Esophagus mucosa (tissue), 1 donor: ENCODE data around the gene CACNA1C. TPM values are rescaled to one million over a fixed set of nuclear protein-coding genes. Genes with fewer than 3 reads are reported as not detected.

Experiments
- ATAC-seq: fragments of 200-7000 bp; cut with Tn5 transposase; one replicate; pipeline ENCODE4 v1.9.1; 2020
- total RNA-seq: library from RNA; stranded (reverse); gene quantifications from one replicate; pipeline ENCODE4 v1.2.4, GENCODE V29; 2023
- donor health status: DM: yes; HTN: yes; CAD: no.

The CACNA1C gene
- total RNA-seq, 1 donor from 2014 or later, result 1.1 TPM

DNA sequence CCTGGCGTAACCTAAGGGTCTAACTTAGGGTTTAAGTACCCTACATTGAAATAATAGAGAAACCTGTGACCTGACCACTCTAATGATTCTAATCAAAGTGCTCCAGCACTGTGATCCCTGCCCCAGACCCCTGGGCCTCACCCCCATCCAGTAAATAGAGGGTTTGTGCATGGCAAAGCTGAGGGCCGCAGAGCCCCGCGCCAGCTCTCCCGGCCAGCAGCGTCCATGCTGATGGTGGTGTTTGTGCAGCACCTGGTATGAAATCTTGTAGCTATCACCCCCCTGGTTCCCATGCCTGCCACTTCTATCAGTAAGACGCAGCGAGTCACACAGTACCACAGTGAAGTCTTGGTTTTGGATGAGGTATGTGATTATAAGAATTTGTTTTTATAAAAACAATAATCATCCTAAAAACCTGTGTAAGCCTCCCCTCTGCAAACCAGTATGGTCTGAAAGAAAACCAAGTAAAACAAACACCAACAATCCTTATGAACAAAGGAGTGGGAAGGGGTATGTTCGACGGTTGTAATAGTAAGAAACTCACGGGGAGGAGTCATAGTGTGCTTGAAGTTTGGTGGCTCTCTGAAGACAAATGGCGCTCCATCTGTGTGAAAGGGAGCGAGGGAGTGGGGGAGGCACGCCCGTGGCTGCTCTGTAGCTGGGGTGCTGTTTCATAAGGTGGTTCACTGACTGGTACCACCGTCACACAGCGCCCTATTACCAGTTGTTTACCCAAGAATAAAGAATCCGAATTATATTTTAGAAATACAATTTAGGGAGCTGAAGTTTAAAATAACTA is 156.2 kb downstream of the CACNA1C start:
- no peak for ATAC-seq

DNA sequence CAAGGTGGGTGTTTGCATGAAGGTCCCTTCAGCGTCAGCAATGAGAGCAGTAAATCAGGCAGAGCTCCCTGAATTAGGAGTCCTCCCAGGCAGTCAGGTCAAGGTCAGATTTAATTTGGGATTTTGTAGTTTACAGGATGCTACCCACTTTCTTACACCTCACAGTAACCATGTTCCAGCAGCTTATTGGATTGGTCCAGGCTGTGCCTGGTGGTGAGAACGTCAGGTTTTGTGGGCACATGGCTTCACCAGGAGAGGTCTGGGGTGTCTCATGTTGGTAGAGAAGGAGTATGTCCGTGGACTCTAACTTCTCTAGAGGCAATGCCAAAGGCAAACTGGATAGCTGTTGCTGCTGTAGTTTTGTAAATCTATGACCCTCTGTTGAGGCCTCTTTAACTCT is 158.3 kb downstream of the CACNA1C start:
- ATAC-seq, result no peak

DNA sequence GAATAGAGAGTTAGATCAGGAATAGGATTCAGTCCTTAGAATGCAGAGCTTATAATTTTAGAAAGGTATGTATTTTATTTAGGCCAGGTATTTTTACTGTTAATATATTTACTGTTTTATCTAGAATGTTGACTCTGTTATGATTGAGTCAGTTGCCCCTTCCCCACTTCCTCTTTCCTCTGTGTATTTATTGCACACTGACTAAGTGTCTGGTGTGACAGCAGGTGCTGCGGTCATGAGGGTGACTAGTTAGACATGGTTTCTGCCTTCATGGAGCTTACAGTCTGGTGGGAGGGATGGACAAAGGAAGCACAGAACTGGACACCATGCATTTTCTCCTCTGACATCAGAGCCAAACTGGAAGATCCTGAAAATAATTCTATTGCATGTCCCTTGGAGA is 159.8 kb downstream of the CACNA1C start:
- ATAC-seq, result no peak

- no peak for ATAC-seq
Observed at GRCh38 chr12:2212971-2213869, 160.4 kb downstream of the CACNA1C start.

DNA sequence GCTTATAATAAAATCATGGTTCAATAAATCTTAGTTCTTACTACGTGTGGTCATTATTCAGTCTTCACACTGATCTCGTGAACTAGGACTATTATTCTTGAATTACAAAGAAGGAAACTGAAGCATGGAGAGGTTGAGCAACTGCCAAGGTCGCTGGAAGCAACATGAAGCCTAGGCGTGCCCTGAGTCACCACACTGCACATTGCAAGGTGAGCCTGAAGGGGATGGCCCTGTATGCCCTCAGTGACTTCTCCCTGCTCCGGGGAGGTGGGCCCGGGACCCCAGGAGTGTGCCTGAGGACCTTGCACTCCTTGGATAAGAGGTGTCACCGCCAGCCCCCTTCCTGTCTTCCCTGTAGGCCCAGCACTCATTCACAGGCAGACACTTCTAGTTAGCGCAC is 161.6 kb downstream of the CACNA1C start:
- ATAC-seq, result peak; percentile 68

DNA sequence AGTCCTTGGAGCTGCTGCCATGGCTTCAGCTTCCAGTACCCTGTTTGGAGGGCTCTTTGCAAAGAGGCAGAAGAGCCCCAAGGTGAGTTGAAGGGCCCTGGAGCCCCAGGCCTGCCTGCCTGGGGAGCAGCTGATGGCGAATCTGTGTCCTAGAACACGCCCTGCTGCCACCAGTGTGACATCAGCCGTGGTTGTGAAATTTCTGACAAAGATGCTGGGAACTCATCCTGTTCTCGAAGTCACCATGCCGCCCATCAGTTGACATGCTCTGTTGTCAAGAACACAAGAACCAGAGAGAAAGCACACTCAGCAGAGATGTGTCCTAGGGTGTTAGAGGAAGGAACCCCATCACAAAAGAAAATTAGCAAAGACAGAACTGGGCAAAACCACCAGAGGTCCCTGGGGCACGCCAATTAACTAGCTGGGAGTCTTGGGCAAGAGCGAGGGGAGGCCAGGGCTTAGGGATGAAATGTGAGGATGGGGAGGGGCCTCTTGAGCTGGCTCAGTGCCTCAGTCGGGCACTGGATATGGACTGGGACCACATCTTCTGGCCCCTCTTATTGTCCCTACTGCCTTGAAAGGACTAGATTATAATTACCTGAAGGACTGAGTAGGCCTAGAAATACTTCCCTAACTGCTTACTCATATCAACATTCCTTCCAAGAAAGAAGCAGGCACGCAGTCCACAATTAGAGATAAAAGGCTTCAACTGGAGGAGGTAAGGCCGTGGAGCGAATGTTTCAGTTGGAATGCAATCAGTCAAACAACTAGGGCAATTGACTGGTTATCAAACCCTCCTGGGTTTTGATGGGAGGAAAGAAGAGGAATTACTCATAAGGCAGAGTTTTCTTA is 163.1 kb downstream of the CACNA1C start:
- ATAC-seq, result no peak

DNA sequence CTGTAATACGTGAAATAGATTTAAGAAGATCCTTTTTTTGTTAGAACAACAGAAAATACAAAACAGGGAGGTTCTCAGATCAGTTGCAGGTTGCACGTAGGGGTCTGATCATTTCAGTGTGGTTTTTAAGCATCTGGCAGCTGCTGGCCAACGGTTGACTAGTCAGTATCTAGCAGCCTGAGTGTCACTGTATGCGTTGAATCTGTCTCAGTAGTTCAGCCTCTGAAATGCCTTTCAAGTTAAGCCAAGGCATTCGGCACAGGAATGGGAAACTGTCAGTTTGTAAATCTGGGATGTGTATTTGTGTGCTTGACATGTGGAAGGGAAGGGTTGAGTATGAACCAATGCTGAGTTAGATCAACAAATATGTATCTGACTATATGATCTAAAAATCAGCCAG is 165.9 kb downstream of the CACNA1C start:
- no peak for ATAC-seq

DNA sequence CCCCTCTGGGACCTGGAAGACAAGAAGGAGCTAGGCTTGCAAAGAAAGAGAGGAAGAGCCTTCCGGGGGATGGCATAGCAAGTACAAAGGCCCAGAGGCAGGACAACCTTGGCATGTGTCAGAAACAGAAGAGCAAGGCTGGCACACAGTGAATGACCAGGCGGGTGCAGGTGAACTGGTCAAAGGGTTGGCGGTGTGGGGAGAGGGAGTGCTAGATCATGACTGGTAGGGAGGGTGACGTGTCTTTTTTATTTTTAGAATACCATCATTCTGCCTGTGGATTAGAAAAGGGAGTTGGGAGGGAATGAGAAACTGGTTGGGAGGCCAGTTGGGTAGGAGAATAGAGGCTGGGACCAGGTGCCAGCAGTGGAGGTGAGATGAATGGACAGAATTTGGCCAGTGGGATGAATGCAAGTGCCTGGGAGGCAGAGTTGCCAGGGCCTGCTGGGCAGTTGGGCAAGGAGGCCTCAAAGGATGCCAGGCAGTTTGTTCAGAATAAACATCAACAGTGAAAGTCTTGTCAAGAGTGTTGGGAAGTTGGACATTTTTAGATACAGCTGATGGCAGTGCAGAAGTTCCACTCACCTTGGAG is 168.3 kb downstream of the CACNA1C start:
- ATAC-seq, result no peak

GRCh38 chr12:2222691-2223090 is 169.9 kb downstream of the CACNA1C start:
- ATAC-seq, result no peak

GRCh38 chr12:2224961-2225360 is 172.2 kb downstream of the CACNA1C start:
- ATAC-seq, result no peak

GRCh38 chr12:2225696-2226095 is 172.9 kb downstream of the CACNA1C start:
- no peak for ATAC-seq

DNA sequence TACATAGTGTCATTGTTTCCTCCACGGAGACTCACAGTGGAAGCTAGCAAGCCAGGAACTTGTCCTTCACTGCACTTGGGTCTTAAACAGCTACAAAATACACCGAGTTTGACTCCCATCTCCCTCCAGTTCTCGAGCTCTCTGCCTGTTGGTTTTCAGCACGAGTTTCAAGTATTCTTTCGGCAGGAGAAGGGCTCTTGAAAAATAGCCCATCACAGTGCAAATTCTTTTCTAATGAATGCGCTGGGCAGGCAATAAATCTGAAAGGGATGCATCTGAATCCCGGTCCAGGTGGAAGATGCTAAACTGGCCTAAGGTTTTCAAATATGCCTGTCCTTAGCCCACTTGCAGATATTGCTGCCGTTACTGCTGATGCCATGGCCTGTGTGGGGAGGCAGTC is 173.9 kb downstream of the CACNA1C start:
- ATAC-seq, result no peak

DNA sequence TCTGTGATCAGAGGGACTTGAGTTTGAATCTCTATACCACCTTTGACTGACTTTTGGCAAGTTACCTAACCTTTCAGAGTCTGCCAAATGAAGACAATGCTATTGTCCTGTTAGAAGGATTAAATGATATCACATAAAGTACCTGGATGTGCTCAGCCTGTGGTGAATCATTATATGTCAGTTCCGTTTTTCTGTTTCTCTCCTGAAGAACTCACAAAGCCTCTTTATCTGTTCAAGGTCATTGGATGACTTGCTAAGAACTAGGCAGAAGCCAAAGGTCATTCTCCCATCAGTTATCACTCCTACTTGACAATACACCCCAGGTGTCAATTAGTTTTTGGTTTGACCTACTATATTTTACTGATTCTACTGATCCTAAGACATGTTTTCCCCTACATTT is 174.6 kb downstream of the CACNA1C start:
- no peak for ATAC-seq

GRCh38 chr12:2228535-2228934 is 175.7 kb downstream of the CACNA1C start:
- no peak for ATAC-seq

- peak; percentile 11 for ATAC-seq
Observed at GRCh38 chr12:2229661-2230539, 177.1 kb downstream of the CACNA1C start.

- no peak for ATAC-seq
Observed at GRCh38 chr12:2231011-2231595, 178.3 kb downstream of the CACNA1C start.

- no peak for ATAC-seq
Observed at GRCh38 chr12:2231956-2232355, 179.2 kb downstream of the CACNA1C start.

- no peak for ATAC-seq
Observed at GRCh38 chr12:2233034-2233433, 180.2 kb downstream of the CACNA1C start.

DNA sequence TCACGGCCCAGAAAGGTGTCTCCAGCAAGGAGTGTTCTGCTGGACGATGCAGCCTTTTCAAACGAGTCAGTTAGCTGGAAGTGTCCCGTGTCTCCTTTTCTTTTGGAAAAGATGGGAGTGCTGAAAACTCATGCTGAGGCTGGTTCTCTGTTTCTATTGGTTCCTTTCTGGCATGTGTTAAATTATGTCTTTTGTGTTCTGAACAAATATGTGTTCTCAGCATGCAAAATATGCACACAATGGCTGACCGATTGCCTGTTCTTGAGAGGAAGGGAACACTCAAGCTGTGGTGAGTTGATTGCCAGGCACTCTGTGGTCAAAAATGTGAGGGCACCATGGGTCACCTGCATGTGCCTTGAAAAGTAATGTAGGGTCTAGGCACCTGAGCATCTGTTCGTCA is 181.3 kb downstream of the CACNA1C start:
- ATAC-seq, result no peak

DNA sequence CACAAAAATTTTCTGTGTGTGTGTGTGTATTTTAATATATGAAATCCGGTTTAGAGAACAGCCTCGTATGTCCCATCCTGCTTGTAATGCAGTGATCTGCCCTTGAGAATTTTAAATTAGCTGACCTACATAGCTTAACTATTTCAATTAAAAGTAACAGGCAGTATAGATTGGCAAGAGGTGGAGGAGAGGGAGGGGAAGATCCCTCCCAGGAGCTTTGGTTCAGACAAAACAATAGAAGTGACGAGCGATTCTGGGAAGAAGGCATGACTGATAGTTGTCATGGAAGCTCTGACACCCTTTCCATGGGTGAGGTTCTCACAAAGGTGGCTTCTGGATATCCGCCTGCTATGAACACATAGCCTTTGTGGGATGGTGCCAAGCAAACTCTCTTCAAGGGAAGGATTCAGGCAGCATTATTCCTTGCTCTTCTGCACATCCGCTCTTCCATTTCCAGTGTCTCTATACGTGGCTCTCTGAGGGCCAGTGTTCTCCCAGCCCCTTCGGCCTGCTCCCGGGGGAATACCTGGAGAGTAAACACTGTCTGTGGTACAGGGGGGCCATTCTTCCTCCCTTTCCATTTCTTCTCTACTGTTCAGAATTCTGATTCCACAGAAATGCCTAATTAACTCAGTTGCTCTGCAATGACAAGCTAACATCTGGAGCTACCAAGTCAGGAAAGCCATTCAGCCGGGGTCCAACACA is 182.0 kb downstream of the CACNA1C start:
- no peak for ATAC-seq
